Measurements from ENCODE around the gene CLRN1. TPM values are rescaled to one million over a fixed set of nuclear protein-coding genes. Genes with fewer than 3 reads are reported as not detected.

Gene CLRN1
- total RNA-seq, 1 experiment from 2014 or later = not detected

DNA sequence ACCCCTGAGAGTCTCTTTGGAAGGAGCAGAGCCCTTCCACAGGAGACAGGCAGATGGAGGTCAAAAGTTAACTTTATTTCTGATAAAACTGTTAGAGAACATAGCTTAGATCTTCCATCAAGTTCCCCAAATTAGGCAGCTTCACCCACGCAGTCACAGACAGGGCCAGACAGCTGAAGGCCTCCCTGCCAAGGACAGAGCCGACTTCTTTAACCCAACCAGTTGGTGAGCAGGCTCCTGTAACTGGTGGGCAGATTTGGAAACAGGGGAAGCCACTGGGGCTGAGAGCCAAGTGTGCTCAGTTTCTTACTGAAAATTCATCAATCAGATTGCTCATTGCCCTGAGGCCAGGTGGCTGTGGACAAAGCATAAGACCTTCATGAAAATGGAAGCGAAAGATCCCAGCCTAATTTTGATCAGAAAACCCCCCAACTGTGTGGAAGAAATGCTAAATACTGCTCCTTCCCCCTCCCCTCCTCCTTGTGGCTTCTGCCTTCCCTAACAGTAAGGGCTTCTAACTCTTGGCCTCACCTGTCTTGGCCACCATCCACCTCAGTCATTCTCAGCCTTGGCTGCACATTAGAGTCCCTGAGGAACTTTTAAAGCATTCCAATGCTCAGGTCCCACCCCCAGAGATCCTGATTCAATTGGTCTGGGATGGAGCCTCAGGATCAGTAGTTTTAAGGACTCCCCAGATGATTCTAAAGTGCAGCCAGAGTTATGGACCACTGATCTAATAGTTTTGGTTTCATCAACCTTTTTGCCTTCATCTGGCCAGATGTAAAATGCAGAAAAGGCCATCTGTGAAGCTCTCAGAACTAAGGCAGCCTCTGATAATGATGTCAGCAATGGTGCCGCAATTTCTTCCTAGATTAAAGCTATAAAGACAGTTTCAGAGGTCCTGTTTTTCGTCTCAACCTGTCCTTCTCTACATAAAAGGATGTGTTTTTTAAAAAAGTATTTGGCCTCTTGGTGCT lies 11.5 kb downstream of the CLRN1 start:
- Mint-ChIP-seq H3K4me3 (no peak overlapping the region), H3K27me3 (ENCODE audit: low read depth) (peaks cover 3% of the 10 kb centered on the region; the same call in 1 of the 2 replicates), H3K9me3 (no peaks in the 10 kb centered on the region), H3K27ac (no peak overlapping the region), H3K4me1 (peaks cover 4% of the 10 kb centered on the region), H3K36me3 (no peaks in the 10 kb centered on the region)
- ATAC-seq (no peak; the same call in 1 of the 2 replicates), DNase-seq (ENCODE audit: low spot score) (no peak)
- ChIA-PET CTCF (no interaction called here), POLR2A (no interaction called here)
- TF ChIP-seq ZNF138 (CRISPR knock-in tag; conservative IDR thresholded peaks at IDR 0.05) (no peak), NR3C1 (CRISPR knock-in tag; conservative IDR thresholded peaks at IDR 0.05; ENCODE audit: low read depth) (no peak), TP53 (CRISPR knock-in tag; IDR thresholded peaks at IDR 0.05) (no peak), PRRX2 (CRISPR knock-in tag; IDR thresholded peaks at IDR 0.05) (no peak), ZNF121 (CRISPR knock-in tag; IDR thresholded peaks at IDR 0.05) (no peak), NR2C2 (CRISPR knock-in tag; IDR thresholded peaks at IDR 0.05) (no peak)
- TF ChIP-seq, protein P1, sequence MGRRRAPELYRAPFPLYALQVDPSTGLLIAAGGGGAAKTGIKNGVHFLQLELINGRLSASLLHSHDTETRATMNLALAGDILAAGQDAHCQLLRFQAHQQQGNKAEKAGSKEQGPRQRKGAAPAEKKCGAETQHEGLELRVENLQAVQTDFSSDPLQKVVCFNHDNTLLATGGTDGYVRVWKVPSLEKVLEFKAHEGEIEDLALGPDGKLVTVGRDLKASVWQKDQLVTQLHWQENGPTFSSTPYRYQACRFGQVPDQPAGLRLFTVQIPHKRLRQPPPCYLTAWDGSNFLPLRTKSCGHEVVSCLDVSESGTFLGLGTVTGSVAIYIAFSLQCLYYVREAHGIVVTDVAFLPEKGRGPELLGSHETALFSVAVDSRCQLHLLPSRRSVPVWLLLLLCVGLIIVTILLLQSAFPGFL (CRISPR knock-in tag; IDR thresholded peaks at IDR 0.05; ENCODE audit: borderline replicate concordance) = no peak
- TF ChIP-seq, protein P2, sequence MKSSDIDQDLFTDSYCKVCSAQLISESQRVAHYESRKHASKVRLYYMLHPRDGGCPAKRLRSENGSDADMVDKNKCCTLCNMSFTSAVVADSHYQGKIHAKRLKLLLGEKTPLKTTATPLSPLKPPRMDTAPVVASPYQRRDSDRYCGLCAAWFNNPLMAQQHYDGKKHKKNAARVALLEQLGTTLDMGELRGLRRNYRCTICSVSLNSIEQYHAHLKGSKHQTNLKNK (CRISPR knock-in tag; IDR thresholded peaks at IDR 0.05) = no peak
- TF ChIP-seq, protein P3, sequence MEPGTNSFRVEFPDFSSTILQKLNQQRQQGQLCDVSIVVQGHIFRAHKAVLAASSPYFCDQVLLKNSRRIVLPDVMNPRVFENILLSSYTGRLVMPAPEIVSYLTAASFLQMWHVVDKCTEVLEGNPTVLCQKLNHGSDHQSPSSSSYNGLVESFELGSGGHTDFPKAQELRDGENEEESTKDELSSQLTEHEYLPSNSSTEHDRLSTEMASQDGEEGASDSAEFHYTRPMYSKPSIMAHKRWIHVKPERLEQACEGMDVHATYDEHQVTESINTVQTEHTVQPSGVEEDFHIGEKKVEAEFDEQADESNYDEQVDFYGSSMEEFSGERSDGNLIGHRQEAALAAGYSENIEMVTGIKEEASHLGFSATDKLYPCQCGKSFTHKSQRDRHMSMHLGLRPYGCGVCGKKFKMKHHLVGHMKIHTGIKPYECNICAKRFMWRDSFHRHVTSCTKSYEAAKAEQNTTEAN (CRISPR knock-in tag; IDR thresholded peaks at IDR 0.05) = no peak
- TF ChIP-seq, protein P4, sequence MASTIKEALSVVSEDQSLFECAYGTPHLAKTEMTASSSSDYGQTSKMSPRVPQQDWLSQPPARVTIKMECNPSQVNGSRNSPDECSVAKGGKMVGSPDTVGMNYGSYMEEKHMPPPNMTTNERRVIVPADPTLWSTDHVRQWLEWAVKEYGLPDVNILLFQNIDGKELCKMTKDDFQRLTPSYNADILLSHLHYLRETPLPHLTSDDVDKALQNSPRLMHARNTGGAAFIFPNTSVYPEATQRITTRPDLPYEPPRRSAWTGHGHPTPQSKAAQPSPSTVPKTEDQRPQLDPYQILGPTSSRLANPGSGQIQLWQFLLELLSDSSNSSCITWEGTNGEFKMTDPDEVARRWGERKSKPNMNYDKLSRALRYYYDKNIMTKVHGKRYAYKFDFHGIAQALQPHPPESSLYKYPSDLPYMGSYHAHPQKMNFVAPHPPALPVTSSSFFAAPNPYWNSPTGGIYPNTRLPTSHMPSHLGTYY (CRISPR knock-in tag; IDR thresholded peaks at IDR 0.05) = no peak

DNA sequence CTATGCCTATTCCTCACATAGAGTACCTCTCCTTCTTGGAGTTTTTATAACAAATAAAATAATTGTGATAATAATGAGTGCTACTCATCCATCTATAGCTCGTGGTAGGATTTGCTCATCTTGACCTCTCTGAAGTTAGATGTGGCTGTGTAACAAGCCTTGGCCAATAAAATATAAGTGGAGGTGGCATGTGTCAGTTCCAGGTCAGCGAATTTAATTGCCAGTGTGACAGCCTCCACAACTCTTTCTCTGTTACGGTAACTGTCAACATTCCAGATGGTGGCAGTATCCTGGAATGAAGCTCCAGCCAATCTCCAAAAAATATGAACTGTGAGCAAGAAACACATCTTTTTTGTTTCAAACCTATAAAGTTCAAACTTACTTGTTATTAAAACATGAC lies 13.8 kb downstream of the CLRN1 start:
- CTCF ChIA-PET = no interaction called here

More for the DNA sequence above, 13.8 kb downstream of the CLRN1 start:
- Mint-ChIP-seq H3K36me3 (no peaks in the 10 kb centered on the region), H3K27ac (no peak overlapping the region), H3K4me3 (no peak overlapping the region), H3K9me3 (no peaks in the 10 kb centered on the region), H3K4me1 (peaks cover 4% of the 10 kb centered on the region), H3K27me3 (ENCODE audit: low read depth) (peaks cover 3% of the 10 kb centered on the region; the same call in 1 of the 2 replicates)
- TF ChIP-seq, protein P5, sequence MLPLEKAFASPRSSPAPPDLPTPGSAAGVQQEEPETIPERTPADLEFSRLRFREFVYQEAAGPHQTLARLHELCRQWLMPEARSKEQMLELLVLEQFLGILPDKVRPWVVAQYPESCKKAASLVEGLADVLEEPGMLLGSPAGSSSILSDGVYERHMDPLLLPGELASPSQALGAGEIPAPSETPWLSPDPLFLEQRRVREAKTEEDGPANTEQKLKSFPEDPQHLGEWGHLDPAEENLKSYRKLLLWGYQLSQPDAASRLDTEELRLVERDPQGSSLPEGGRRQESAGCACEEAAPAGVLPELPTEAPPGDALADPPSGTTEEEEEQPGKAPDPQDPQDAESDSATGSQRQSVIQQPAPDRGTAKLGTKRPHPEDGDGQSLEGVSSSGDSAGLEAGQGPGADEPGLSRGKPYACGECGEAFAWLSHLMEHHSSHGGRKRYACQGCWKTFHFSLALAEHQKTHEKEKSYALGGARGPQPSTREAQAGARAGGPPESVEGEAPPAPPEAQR (CRISPR knock-in tag; IDR thresholded peaks at IDR 0.05) = no peak
- TF ChIP-seq IRF2 (CRISPR knock-in tag; IDR thresholded peaks at IDR 0.05; ENCODE audit: borderline replicate concordance, low read depth) (no peak), ELF4 (CRISPR knock-in tag; IDR thresholded peaks at IDR 0.05; ENCODE audit: low read depth) (no peak), EMX1 (CRISPR knock-in tag; IDR thresholded peaks at IDR 0.05) (no peak), MXD4 (CRISPR knock-in tag; IDR thresholded peaks at IDR 0.05; ENCODE audit: borderline replicate concordance) (no peak), ZNF317 (CRISPR knock-in tag; IDR thresholded peaks at IDR 0.05; ENCODE audit: borderline replicate concordance, low read depth) (no peak), RORB (CRISPR knock-in tag; IDR thresholded peaks at IDR 0.05) (no peak), ZNF232 (CRISPR knock-in tag; IDR thresholded peaks at IDR 0.05) (no peak), OVOL2 (CRISPR knock-in tag; IDR thresholded peaks at IDR 0.05; ENCODE audit: borderline replicate concordance) (no peak)
- TF ChIP-seq, protein P6, sequence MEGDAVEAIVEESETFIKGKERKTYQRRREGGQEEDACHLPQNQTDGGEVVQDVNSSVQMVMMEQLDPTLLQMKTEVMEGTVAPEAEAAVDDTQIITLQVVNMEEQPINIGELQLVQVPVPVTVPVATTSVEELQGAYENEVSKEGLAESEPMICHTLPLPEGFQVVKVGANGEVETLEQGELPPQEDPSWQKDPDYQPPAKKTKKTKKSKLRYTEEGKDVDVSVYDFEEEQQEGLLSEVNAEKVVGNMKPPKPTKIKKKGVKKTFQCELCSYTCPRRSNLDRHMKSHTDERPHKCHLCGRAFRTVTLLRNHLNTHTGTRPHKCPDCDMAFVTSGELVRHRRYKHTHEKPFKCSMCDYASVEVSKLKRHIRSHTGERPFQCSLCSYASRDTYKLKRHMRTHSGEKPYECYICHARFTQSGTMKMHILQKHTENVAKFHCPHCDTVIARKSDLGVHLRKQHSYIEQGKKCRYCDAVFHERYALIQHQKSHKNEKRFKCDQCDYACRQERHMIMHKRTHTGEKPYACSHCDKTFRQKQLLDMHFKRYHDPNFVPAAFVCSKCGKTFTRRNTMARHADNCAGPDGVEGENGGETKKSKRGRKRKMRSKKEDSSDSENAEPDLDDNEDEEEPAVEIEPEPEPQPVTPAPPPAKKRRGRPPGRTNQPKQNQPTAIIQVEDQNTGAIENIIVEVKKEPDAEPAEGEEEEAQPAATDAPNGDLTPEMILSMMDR (IDR thresholded peaks at IDR 0.05) = no peak
- TF ChIP-seq, protein P7, sequence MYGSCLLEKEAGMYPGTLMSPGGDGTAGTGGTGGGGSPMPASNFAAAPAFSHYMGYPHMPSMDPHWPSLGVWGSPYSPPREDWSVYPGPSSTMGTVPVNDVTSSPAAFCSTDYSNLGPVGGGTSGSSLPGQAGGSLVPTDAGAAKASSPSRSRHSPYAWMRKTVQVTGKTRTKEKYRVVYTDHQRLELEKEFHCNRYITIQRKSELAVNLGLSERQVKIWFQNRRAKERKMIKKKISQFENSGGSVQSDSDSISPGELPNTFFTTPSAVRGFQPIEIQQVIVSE (CRISPR knock-in tag; IDR thresholded peaks at IDR 0.05; ENCODE audit: borderline replicate concordance) = no peak
- DNase-seq (ENCODE audit: low spot score) = no peak
- no peak for ATAC-seq
- POLR2A ChIA-PET = no interaction called here

Data from WTC11 (cell line).